ENCODE data around the gene RFT1.

GRCh38 chr3:53109190-53109589 is 21.0 kb downstream of the RFT1 start:
- TF ChIP-seq CTCF (optimal IDR thresholded peaks at IDR 0.05 in 1 of 3, IDR thresholded peaks at IDR 0.05 in 1 of 3, conservative IDR thresholded peaks at IDR 0.05 in 1 of 3; ENCODE audit: extremely low read depth in 1 of 3, insufficient read depth in 2 of 3, low read length in 3 of 3) (no peak), EZH2 (IDR thresholded peaks at IDR 0.05; ENCODE audit: low read length) (no peak)

Data from keratinocyte (primary cell).